Activated T-cell treated with anti-CD3 and anti-CD28 coated beads for 48 hours (primary cell): ENCODE measurements around the gene RAPGEF2.
A peak's percentile ranks its signal among the peaks of the same experiment; 100 is the strongest.
"Not testable (repeated sequence)": the region's sequence is repeated elsewhere in the genome, so short reads cannot be mapped to it uniquely, and the experiment has no call there.

Experiments
- DNase-seq: peaks from one replicate; pipeline ENCODE4 v3.0.0-alpha.2; 2020; ENCODE audit warnings: low read depth

The RAPGEF2 gene, protein sequence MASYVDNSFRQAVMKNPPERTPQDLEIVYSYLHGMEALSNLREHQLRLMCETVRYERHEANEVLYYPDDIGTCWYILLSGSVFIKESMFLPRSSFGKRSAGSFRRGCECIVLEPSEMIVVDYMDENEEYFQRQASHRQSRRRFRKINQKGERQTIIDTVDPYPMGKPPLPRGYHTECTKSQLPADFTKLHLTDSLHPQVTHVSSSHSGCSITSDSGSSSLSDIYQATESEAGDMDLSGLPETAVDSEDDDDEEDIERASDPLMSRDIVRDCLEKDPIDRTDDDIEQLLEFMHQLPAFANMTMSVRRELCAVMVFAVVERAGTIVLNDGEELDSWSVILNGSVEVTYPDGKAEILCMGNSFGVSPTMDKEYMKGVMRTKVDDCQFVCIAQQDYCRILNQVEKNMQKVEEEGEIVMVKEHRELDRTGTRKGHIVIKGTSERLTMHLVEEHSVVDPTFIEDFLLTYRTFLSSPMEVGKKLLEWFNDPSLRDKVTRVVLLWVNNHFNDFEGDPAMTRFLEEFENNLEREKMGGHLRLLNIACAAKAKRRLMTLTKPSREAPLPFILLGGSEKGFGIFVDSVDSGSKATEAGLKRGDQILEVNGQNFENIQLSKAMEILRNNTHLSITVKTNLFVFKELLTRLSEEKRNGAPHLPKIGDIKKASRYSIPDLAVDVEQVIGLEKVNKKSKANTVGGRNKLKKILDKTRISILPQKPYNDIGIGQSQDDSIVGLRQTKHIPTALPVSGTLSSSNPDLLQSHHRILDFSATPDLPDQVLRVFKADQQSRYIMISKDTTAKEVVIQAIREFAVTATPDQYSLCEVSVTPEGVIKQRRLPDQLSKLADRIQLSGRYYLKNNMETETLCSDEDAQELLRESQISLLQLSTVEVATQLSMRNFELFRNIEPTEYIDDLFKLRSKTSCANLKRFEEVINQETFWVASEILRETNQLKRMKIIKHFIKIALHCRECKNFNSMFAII (N-terminal part only)

DNA sequence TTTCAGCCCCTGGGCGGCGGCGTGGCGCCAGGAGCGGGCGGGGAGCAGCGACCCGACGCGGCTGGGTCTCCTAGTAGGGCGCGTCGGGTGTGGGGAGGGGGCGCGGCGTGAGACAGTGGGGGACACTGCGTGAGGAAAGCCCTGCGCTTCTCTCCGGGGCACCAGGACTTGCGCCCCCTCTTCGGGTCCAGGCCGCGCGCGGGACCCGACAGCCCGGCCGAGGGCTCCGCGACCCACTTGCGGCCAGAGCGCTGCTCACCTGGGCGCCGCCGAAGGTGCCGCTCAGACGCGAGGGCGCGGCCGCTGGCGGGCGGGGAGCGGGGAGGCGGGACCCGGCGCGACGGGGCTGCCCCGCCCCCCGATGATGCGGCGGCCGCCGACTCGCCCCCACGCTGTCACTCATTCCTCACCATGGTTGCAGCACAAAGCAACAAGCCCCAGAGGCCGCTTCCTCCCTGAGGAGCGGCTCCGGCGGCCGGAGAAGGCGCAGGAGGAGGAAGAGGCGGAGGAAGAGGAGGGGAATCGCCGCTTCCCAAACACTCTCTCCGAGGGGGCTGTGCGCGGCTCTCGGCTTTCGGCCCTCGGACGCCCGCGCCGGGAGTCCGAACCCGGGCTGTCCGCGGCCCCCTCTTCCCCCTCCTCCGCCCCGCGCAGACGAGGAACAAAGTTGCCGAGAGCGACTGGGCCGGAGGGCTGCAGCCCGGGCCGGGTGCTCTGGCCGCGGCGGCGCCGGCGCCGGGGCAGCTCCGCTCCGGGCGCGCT is at the start of gene RAPGEF2:
TSS of gene RAPGEF2 (plus strand) at position 458 of the 762 bp plus-strand sequence. CDS start 1,084 bp downstream, outside the sequence.
- DNase-seq, result peak; percentile 84

DNA sequence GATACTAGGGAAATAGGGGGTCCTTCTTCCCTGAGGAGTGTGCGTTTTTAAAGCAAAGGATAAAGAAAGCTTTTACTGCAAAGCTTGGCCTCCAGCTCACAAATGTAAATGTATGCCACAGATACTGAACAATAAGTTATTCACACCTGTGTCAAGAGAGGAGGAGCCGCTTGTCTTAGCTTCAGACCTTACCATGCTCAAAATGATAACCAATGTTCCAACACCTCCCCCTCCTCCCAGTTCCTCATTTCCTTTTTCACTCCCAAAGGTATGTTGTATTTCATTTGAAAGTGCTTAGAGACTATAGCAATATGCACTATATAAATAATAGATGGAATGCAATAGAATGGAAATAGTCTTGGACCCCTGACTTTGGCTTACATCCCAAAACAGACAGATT is 47.0 kb upstream of the RAPGEF2 start:
- no peak for DNase-seq

DNA sequence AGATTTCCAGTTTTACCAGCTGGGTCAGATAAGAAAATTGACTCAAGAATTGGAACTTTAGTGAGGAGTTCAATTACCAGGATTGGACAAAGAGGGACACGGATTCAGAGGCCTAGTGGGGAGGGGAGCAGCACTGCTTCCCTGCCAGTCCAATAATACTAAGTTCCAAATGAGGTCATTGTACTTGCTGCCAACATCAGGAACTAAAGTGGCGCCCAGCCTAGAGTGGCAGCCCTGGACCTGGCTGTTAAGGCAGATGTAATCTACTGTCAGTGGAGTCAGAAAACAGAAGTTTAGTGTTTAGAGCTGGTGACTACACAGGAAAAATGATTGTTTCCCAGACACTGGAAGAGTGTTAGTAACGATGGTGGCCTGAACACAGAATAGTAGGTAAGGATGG is 42.7 kb upstream of the RAPGEF2 start:
- DNase-seq, result no peak

DNA sequence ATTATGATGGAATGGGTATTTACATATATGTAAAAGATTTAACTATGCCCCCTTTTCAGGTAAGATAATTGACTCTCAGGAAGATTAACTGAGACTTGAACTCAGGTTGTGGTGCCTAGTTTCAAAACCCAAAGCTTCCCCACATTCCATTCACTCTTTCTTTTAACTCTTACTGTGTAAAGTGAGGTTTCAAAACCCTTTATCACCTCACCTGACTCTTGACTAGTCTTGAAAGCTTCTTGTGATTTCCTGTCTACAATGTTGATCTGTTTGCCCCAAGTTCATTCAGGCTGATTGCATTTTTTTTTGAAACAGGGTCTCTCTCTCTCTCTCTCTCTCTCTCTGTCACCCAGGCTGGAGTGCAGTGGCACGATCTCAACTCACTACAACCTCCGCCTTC is 40.5 kb upstream of the RAPGEF2 start:
- no peak for DNase-seq

DNA sequence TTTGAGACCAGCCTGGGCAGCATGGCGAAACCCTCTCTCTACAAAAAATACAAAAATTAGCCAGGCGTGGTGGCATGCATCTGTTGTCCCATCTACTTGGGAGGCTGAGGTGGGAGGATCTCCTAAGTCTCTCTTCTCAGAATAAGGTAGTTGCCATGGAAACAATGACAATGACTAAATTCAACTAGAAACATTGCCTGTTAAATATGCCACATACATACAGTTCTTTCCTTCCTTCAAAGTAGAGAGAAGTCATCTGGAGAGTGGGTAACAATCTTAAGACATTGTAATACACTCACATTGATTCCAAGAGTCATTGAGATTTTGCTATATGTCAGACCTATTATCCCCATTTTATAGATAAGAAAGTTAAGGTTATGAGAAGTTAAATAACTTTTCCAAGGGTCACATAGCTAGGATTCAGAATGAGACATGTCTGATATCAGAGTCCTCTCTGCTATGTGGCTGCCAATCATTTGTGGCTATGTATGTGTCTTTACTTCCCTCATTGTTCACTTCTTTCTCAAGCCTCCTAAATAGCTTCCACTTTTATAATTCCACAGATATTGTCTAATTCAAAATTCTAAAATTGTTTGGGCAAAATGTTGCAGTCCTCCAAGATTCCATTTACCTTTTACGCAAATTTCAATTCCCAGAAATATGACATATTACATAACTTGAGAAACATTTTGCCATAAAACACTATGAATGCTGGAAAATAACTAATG is 37.2 kb upstream of the RAPGEF2 start:
- no peak for DNase-seq

DNA sequence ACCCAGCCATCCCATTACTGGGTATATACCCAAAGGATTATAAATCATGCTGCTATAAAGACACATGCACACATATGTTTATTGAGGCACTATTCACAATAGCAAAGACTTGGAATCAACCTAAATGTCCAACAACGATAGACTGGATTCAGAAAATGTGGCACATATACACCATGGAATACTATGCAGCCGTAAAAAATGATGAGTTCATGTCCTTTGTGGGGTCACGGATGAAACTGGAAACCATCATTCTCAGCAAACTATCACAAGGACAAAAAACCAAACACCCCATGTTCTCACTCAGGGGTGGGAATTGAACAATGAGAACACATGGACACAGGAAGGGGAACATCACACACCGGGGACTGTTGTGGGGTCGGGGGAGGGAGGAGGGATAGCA is 34.7 kb upstream of the RAPGEF2 start:
- DNase-seq, result not testable (repeated sequence)

DNA sequence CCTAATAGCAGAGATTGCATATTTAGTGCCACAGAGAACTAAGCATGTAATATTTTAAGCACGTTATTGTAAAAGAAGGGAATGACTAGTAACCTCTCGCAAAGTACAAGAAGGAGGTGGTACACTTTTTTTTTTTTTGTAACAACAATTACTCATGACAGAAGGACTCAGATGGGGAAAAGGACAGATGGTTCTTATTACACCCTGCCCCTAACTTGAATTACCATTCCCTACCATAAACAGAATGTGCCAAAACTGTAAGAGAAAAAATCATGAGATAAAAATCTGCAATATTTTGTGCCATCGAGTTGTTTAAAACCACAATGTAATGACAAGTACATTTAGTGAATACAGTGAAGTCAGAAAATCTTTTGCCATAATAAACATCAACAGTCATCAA is 33.0 kb upstream of the RAPGEF2 start:
- DNase-seq, result no peak

DNA sequence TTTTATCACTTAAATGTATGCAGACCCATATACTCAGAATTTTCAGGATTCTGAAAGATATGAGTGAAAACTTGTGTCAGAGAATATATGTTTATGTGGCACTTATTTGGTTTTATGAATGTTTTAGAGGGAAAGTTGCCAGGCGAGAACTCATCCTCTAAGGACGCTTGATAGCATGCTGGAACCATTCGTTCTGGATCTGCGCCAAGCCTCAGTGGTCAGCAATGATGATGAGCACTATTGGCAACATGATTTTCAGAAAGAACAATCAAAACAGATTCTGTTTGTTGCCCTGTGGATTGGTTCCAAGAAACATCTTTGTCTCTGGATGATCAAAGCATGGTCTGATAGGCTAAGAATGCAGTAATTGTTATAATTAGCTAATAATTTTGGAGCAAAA is 32.1 kb upstream of the RAPGEF2 start:
- no peak for DNase-seq

DNA sequence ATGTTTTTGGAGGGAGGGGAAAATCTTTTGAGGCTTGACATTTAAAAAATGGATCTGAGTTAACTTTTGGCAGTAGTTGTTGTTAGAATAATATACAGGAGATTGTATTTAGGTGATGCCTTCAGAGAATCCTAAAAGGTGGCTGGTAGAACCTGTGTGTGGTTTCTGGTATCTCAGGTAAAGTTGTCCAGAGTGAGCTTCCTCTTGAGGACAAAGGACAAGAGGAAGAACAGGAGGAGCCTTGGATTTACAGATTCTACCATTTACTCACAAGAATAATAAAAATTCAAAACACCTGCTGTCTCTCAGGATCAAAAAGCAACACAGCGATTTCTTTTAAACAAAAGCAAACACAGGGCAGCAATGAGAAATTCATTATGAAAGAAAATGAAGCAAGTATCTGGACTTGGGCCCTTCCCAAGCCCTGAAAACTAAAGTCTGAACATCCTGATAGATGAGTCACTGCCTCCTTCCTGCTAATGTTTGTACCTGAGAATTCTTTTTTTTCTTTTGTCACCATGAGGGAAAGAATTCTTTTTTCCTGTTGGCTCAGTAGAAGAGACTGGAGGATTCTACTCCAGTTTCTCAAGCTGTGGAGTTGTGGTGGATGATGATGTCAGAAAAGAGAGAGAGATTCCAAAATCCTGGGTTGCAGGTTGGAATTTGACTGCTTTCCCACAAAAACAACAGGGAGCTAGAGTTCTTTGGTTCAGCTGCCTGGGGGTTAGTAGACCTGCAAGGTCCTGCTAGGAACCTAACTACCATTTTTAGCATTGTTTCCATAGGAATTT is 31.5 kb upstream of the RAPGEF2 start:
- no peak for DNase-seq

DNA sequence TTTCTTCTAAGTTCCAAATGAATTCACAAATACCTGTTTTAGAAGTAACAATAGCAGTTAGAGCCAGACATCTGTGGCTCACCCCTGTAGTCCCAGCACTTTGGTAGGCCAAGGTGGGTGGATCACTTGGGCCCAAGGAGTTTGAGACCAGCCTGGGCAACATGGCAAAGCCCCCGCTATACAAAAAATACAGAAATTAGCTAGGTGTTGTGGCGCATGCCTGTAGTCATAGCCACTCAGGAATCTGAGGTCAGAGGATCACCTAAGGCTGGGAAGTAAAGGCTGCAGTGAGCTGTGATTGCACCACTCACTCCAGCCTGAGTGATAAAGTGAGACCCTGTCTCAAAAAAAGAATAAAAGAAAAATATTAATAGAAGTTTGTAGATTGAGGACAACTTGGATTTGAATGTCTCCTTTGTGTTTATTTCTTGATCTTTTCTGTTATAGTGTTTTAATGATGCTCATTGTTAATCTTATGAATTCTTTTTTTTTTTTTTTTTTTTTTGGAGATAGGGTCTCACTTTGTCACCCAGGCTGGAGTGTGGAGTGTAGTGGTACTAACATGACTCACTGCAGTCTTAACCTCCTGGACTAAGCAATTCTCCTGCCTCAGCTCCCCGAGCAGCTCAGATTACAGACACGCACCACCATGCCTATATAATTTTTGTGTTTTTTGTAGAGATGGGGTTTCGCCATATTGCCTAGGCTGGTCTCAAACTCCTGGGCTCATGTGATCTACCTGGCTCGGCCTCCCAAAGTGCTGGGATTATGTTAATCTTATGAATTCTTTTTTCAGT is 30.7 kb upstream of the RAPGEF2 start:
- no peak for DNase-seq

DNA sequence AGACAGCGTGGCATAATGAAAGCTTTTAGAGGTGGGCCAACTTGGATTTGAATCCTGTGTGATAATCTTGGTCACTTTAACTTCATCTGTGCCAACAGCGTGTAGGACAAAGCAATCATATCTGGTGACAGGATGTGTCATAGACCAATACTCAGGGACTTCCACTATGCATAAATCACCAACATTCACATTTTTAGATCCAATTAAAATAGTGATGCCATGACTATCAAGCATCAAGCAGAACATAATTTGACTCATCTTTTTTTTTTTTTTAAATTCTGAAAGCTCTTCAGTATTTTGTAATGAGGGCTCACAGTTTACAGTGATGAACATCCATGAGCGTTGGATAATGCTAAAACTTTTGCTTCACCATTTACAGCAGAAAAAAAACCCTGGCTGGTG is 27.3 kb upstream of the RAPGEF2 start:
- DNase-seq, result no peak

DNA sequence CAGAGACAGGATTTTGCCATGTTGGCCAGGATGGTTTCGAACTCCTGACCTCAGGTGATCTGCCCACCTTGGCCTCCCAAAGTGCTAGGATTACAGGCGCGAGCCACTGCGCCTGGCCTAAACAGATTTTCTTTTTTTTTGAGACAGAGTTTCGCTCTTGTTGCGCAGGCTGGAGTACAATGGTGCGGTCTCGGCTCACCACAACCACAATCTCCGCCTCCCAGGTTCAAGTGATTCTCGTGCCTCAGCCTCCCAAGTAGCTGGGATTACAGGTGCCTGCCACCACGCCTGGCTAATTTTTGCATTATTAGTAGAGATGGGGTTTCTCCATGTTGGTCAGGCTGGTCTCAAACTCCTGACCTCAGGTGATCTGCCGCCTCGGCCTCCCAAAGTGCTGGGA is 25.9 kb upstream of the RAPGEF2 start:
- DNase-seq, result not testable (repeated sequence)

DNA sequence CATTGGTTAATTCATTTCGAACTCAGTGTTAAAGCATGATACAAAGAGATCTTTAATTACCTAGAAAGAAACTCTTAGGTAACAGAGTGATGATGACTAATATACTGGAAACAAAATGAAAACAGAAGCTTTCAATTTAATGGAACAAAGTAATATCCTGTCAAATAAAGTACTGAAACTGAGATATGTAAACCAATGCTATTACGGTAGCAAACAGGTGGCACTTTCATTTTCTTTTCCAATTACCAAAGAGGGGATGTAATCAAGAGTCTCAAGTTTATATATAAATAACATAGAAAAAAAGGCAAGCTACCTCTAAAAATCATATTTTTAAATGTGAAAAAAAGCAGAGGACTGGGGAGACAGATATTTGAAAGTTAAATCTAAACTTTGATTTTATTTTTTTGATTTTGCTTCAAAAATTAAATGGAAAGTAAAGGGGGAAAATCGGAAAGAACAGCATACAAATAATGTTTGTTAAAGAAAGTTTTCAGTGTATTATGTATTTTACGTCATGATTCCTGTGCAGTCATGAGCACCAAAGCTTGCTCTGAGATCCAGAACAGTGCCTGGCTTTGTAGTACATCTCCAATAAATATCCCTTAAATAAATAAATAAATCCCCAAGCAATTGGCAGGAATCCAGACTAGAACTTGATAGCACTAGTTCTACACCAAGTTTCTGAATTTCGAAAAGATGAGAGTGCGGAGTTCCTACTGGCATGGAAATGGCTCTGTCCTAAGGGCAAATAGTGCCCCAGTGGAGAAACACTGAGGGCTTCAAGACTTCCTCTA is 25.0 kb upstream of the RAPGEF2 start:
- DNase-seq, result no peak

DNA sequence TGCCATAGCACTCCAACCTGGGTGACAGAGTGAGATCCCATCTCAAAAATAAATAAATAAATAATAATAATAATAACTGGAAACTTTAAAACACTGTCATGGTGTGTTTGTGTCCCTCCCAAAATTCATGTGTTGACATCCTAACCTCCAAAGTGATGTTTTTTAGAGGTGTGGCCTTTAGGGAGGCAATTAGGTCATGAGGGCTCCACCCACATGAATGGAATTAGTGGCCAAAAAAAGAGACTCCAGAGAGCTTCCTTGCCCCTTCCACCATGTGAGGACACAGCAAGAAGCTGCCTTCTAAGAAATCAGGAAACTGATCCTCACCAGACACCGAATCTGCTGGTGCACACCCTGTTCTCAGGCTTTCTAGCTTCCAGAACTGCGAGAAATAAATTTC is 23.8 kb upstream of the RAPGEF2 start:
- DNase-seq, result no peak

DNA sequence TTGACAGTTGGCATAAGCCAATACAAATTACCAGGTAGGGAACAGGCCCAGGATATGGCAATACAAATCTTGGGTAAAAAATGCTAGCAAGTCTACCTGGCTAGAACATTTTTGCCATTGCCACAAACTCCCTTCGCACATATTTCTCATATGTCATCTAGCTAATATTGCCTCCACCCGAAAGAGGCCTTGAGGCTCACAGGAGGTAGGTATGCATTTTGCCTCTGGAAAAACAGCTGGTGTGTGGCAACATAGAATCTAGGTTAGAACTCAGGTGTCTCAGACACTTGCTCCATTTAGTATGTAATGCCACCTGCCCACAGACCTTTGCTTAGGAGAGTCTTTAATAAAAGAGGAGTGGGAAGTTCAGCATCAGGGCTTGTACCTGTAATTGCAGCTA is 16.3 kb upstream of the RAPGEF2 start:
- DNase-seq, result no peak

DNA sequence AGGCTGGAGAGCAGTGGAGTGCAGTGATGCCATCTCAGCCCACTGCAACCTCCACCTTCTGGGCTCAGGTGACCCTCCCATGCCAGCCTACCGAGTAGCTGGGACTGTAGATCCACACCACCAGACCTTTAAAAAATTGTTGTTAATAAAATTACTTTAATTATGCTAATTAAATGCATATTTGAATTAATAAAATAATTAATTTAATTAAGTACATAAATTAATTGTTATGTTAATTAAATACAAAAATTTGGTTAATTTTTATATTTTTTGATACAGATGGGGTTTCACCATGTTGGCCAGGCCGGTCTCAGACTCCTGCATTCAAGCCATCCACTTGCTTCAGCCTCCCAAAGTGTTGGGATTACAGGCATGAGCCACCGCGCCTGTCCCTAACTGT is 12.6 kb upstream of the RAPGEF2 start:
- no peak for DNase-seq

DNA sequence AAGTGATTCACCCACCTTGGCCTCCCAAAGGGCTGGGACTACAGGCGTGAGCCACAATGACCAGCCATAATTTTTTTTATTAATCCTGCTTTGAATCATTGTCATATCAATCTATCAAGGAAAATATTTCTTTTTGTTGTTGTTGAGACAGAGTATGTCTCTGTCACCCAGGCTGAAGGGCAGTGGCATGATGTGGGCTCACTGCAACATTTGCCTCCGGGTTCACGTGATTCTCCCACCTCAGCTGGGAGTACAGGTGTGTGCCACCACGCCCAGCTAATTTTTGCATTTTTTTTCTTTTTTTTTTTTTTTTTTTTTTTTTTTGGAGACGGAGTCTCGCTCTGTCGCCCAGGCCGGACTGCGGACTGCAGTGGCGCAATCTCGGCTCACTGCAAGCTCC is 8.7 kb upstream of the RAPGEF2 start:
- not testable (repeated sequence) for DNase-seq

DNA sequence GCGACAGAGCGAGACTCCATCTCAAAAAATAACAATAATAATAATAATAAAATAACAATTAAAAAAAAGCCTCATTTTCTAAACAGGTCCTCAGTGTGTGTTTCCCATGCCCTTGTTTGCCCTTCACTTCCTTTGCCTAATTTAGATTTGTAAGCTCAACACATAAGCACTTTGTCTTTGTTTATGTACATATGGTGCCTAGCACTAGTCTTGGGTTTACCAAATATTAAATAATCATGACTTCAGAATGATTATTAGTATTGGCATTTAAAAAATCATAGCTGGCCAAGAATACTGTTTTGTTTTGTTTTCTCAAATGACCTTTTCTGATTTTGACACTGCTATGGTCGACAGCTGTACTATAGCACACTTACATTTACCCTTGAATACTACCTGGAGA is 6.4 kb upstream of the RAPGEF2 start:
- no peak for DNase-seq

DNA sequence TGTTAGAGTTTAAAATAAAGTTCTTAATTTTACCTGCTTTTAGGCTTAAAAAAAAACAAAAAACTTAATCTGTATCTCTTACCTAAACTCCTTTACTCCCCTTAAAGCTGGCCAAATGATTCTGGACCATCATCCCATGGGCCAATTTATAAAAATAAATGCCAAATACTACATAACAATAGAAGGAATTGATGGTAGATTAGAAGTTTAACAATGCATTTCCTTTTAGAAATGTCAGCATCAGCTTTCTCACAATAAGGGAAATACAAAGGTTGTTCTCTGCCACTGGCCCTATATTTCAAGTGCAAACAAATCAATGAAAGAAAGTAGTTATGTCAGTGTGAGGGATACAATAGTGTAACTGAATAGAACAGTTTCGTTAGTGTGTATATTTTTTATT is 5.7 kb upstream of the RAPGEF2 start:
- no peak for DNase-seq
